Stimulated activated naive CD8-positive, alpha-beta T cell treated with anti-CD3 and anti-CD28 coated beads, Interleukin-15, Interleukin-2, amounts not matched to agents 100 U/mL and 50 U/mL, for 24 hours (primary cell): ENCODE data around the gene CACYBP.

Source experiments
- ATAC-seq: fragments of 150-1000 bp; cut with Tn5 transposase; one replicate; pipeline ENCODE4 v1.10.0; 2021
- DNase-seq: peaks from one replicate; pipeline ENCODE4 v3.0.0; 2021

The CACYBP gene

DNA sequence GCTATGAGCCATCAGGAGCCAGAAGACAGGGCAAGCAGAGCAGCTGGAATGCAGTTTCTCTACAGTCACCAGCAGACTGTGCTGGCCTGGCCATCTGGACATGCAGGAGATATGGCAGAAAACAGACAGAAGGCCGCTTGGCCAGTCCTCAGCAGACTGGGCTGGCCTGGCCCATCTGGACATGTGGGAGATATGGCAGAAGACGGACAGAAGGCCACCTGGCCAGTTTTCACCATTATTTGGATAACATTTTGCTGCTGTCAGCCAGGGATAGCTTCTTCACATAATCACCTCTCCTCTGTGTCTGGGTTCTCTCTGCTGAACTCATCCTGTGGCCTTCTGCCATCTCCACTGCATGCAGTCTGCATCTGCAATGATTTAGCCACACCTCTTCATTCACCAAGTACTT, 25.0 kb upstream of the CACYBP start:
- DNase-seq (no peak), ATAC-seq (no peak)

DNA sequence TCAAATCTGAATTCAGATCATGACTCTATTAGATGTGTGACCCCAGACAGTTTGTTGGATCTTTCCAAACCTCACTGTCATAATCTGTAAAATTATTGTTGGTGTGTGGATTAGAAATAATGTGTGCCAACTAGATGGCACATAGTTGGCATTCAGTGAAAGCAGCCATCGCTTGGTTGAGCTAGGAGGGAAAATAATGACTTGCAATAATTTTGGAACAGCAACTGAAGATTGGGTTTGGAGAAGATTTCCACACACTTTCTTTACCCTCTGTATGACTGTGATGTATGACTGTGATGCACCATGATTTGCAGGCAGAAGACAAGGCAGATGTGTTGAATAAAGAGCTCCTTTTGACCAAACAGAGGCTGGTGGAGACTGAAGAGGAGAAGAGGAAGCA, 24.0 kb upstream of the CACYBP start:
- no peak for DNase-seq
- no peak for ATAC-seq

DNA sequence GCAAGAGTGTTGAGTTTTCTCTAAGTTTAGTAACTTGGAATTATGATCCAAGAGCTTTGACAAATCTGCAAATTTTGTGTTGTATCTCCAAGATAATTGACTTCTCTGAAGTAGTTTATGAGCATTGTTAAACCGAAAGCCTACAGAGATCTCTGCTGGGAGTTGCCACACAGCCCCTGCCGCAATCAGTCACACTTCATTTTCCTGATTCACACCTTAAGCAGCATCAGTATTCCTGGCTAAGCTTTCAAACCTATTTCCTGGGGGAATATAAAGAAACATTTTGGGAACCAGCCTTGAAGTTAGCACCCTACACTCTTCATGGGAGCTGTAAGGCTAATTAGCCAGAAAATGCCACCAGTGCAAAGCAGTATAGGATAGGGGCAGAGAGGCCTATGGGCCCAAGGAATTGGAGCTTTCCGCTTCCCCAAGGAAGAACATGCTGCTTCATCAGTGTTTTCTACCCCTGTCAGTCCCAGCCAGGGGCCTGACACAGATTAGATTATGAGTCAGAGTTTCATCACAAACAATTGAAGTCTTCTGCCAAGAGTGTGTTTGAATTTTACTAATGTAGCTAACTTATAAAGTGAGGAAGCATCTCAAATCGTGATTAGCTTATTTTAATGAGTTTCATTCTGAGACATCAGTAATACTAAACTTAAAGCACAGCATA, 23.2 kb upstream of the CACYBP start:
- DNase-seq = no peak
- no peak for ATAC-seq

DNA sequence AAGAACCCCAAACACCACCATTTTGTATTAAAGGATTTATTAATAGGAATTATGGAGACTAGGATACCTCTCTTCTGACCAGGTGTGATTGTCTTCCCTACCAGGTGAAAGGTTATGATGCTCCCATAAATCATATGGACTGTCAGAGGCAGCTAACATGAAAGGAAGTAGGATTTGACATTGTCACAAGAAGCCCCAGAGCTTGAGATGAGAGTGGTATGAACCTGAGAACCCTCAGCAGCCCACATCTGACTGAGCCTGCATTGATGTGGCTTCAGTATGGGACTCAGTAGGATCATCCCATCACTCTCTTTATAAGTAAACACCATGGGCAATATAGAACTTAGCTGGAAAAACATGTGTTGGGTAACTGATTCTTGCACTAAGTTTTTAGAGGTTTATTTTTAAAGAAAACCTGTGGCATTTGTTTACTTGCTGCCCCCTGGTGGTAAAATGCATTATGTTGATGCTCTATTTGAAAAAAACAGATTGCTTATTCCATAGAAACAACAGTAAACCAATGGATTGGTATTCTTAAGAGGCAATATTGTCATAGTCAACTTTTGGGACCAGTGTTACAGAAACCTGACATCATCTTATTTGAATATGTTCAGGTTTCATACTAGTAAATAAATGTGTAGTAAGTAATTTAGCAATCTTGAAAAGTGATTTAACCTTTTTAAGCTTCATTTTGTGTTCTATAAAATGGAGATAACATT, 16.6 kb upstream of the CACYBP start:
- ATAC-seq (no peak), DNase-seq (peak; percentile 38)

DNA sequence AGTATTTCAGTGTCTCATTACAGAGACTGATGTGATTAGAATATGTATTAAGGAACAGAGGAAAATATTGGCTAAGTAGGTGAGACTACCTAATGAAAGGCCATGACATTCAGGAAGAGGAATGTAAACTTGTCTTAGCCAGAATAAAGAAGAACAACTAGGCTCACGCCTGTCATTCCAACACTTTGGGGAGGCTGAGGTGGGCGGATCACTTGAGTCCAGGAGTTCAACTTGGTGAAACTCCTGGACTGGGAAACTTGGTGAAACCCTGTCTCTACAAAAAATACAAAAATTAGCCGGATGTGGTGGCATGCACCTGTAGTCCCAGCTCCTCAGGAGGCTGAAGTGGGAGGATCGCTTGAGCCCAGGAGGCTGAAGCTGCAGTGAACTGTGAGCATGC, 14.8 kb upstream of the CACYBP start:
- ATAC-seq (no peak), DNase-seq (no peak)

DNA sequence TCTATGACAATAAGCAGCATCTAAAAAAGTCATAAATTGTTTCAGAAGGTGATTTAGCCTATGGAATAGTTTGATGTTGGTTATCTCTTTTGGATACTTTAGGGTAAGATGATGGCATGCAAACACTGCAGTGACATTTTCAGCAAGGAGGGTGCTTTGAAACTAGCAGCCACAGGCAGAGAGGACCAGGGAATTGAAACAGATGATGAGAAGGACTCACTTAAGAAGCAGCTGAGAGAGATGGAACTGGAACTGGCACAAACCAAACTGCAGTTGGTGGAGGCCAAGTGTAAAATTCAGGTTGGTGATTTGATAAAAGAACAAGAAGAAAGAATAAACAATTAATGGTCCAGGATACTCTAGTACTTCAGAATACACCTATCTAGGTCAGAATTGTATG, 11.2 kb upstream of the CACYBP start:
- DNase-seq = no peak
- ATAC-seq = no peak

DNA sequence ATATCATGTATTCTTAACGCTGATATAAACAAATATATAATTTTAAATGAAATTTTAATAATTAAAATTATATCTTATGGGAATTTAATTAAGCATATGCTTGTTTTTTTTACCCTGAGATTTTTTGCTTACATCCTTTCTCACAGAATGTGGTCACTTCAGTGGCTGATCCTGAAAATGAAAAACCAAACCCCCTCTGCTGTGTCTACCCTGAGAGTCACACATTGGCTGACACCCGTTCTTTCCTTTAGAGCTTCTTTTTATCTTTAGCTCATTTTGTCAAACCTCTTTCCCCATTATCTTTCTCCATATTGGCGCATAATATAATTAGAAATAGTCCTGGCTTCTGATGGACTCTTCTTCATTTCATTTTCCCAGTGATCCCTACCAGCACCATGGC, 10.8 kb upstream of the CACYBP start:
- ATAC-seq = no peak
- no peak for DNase-seq

DNA sequence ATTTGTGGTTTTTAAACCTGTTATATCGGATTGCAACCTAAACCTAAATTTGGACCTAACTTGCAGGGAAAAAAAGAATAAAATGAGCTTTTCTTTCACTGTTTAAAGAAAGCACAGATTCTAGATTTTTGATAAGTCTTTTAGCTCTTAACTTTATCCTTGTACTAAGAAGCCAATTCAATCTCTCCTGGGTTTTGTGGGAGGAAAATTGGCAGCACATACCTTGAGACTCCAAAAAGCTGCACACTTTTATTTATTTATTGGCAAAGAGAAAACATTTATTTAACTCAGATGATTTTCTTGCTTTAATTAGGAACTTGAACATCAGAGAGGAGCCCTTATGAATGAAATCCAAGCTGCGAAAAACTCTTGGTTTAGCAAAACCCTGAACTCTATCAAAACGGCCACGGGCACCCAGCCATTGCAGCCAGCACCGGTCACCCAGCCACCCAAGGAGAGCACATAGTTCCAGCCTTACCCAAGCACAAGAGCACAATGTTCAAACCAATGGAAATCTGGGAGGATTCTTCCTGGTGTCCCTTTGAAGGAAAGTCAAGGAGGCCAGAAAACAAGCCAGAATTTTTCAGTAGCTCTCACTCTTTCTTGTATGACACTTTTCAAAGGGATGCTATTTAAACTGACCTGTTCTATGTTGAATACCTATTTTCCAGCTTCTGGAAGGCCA, 10.1 kb upstream of the CACYBP start:
- ATAC-seq (no peak), DNase-seq (no peak)

DNA sequence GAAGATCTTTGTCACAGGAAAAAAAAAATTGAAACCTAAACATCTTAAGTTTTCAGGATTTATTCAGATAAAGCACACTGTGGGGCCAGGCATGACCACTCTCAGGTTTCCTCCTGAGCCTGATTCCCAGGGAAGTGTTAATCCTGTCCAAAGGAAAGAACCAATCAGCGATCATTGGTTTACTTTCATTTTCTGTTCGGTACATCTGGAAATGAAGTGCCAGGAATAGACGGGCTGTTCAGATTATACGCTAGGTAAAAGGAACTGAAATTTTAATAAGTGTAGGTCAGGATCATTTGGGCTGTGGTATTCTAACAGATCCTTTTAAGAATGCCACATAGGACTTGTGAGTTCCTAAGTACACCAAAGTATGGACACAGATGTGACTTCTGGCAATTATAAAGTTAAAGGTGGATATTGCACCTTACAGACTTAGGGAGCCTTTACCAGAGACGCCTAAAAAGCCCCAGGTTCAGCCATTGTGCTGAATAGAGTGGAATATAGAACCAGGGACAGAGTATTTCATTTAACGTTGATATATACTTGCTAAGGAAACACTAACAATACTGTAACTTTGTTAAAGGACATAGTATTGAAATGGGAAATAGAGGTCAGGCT, 9.3 kb upstream of the CACYBP start:
- ATAC-seq (peak; percentile 52), DNase-seq (no peak)

DNA sequence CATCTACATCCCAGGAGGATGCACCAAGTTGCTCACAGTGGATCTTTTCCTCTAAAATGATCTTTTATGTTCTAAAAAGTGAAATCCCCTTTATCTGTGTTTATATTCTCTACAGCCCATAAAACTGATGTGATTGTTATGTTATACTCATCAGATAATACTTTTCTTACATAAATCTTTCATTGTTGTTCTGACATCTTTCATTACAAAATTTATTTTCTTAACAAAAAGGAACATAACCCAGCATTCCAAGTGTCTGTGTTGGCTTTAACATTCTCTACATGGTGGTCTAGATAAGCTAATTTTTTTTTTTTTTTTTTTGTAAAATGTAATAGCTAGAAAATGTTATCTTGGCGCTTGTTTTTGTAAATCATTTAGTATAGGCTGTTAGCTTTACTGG, 8.3 kb upstream of the CACYBP start:
- no peak for DNase-seq
- ATAC-seq = no peak

DNA sequence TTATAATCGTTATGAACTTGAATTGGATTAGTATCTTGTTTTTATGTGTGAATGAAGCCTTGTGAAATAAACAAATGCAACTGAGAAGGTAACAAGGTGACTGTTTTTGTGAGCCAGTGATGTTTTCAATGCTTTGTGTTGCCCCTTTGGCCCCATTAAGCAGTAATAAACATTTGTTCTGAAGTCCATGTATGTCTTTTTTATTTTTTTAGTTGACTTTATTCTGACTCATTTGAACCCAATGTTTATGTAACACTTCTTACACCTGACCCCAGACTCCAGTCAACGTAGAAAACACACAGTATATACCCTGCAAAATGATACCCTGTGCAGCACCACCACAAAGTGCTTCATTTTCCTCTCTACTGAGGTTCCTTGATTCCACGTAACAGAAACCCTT, 4.6 kb upstream of the CACYBP start:
- DNase-seq (no peak), ATAC-seq (no peak)

DNA sequence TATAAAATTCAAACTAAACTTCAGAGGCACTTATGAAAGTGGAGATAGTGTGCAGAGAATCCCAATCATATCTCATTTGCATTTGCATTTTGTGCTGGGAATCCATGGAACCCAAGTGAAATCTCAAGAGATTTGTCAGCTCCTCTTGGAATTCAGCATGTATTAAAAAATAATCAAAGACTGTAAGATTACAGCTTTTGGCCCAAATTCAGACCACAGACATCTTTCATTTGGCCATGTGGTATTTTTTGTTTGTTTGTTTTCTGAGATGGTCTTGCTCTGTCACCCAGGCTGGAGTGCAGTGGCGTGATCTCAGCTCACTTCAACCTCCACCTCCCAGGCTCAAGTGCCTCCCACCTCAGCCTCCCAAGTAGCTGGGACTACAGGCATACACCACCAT, 3.8 kb upstream of the CACYBP start:
- no peak for ATAC-seq
- no peak for DNase-seq

DNA sequence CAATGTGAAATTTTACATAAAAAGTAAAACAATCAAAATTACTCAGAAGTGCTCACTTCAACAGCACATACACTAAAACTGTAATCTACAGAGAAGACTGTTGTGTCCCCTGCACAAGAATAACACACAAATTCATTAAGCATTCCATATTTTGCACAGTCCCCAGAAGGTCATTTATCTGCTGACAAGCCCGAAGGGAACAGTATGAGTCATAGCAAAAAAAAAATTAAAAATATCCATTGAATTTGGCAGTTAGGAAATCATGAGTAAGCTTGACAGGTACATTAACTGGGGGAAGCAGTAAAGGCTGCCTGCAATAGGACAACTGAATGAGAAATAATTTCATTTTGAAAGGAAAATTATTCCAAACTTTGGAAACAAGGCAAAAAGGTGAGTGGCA, 3.3 kb upstream of the CACYBP start:
- DNase-seq = no peak
- ATAC-seq = no peak

DNA sequence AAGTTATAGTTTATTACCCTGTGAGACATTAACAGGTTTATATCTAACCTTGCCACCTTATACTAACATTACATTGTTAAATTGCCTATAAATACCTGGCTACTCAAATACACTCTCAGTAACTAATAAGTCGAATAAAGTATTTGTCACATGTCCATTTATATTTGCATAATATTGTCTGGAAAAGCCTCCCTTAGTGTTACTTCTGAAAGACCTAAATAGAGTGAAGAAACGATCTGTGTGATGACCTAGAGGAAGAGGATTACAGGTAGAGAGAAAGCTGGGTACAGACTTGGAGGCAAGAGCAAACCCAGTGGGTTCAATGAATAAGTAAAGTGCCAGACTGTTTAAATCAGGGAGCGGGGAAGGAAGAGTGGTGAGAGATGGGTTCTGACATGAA, 2.7 kb upstream of the CACYBP start:
- DNase-seq (no peak), ATAC-seq (no peak)

DNA sequence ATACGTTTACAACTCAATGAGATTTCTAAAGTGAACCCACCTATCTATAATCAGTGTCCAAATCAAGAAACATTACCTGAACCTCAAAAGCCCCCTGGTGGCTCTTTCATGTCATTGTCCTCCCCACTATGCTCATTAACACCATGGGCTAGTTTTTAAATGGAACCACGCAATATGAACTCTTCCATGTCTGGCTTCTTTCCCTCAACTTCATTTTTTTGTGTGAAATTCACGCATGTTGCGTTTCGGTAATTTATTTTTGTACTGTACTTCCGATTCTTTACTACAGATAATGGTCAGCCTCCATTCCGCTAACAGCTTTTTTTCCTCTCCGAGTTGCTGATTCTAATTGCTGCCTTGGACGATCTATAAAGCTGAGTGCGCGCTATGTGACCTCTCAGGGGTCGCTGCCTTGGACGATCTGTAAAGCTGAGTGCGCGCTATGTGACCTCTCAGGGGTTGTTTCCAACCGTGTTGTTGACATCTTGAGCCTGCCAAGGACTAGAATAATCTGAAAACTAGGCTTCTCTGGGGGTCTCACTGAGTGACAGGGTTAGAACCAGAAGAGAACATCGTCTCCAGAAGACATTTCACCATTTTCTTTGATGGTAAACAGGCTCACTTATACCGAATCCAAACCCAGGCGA, 1.1 kb upstream of the CACYBP start:
- no peak for ATAC-seq
- DNase-seq = peak; percentile 28

DNA sequence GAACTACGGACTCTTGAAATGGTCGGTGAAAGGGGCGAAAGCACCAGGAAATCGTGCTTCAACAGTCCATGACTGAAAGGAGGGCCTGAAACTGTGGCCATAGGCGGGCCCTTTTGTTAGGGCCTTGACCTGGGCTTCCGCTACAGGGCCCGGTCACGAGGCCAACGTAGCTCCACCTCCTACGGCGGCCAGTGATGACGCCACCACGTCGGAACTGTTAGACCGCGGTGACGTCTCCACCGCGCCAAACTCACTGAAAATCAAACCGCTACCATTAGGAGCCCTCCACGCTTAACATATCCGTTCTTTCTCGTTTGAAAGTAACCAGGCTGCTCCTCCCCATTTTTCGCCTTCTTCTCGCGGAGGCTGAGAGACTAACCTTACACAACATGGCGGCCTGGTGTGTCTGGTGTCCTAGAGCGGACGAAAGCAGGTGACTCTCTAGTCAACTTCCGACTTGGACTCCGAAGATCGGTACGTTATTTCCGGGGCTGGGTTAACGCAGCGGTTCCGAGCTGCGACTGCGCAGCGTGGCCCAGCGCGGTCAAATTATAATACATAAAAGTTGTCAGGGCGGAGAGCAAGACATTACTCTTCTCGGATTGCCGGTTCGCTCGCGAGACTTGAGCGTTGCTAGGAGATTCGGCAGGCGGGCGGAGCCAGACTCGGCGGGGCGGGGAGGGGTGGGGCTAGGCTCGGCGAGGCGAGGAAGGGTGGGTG, 371 bp upstream of the CACYBP start:
- peak; percentile 97 for DNase-seq
- peak; percentile 90 for ATAC-seq

DNA sequence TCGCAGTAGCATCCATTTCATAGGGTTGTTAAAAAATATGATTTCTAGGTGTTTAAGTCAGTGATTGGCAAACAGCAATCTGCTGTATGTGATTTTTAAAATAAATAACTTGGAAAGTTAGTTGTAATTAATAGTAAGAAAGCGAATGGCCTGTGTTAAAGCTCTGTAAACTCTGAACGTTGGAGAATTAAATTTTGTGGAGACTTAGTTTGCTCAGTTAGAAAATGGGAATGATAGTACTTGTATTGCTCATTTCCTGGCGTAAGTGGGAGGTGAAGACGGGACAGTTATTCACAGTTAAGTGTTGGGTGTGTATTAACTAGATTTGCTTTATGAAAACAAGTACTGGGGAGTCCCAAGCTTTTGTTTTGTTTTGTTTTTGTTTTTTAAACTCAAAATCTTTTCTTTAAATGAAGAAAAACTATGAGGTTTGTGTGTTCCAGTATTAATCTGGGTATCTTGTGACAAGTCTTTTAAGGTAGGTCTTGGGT, 995 bp downstream of the CACYBP start:
- ATAC-seq (no peak), DNase-seq (no peak)

DNA sequence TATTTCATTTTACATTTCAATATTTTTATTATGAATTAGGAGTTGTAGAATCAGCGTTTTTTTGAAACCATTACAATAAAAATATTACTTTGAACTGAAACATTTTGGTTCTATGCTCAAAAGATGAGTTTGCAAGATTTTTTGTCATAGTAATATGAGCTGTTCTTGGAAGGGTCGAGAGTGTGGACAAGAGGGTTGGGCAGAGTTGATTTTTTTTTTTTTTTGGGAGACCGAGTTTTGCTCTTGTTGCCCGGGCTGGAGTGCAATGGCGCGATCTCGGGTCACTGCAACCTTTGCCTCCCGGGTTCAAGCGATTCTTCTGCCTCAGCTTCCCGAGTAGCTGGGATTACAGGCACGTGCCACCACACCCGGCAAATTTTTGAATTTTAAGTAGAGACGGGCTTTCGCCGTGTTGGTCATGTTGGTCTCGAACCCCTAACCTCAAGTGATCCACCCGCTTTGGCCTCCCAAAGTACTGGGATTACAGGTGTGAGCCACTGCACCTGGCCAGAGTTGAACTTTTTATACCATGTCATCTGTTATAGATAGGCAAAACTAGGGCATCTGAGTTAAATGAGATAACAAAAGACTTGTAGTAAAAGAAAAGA, 3.3 kb downstream of the CACYBP start:
- no peak for ATAC-seq
- no peak for DNase-seq

DNA sequence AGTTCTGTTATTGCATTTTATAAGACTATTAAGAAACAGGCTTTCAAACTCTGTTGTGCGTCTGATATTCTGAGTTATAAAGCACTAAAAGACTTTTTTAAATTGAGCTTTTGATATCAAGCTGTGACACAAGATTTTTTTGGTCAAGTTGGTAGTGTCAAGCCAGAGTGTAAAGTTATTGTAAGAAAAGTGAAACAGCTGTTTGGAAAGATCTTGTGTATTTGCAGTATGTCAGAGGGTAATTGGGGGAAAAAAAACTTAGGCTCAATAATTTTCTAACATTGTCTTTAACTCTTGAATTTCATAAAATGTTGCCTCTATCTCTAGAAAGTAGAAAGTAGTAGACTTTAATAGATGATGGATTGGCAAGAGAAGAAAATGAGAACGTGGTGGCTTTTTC, 3.8 kb downstream of the CACYBP start:
- DNase-seq (no peak), ATAC-seq (no peak)

DNA sequence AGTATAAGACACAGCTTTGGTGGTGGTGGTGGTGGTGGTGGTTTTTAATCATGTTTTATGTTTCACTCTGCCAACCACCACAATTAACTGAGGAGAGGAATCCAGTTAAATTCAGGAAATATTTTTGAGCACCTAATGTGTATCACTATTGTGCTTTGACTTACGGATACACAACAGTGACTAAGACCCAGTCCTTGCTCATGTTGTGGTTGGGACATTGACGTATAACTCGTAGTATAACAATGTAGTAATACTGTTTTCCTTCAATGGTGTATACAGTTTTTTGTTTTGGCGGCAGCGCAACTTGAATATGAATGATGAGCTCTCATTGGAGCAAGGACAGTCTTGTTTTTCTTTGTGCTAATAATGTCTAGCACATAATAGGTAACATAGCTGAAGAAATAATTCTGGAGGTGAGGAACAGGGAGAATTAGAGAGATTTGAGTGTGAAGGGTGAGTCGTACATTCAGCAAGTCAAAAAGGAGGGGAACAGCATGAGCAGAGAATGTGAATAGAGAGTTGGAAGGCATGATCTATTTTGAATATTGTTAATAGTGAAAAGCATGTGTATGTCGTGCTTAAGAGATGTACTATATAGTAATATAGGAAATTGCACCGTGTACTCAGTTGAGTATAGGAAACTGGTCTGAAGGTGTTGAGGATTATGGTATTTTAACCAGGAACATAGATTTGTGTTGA, 5.5 kb downstream of the CACYBP start:
- ATAC-seq (no peak), DNase-seq (no peak)

DNA sequence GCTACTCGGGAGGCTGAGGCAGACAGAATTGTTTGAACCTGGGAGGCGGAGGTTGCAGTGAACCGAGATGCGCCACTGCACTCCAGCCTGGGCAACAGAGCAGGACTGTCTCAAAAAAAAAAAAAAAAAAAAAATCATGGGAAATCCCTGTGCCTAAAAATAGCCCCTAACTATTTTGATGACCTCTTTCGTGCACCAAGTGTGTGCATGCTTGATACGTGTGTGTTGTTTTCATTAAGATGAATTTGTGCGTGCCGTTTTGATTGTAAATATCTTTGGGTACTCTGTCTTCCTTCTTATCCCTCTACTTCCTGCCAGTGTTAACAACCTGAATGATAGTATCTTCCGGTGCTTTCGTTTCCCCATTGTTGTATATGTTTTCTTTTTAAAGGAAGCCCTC, 9.8 kb downstream of the CACYBP start:
- ATAC-seq (no peak), DNase-seq (no peak)
